Activated naive CD8-positive, alpha-beta T cell treated with anti-CD3 and anti-CD28 coated beads, Interleukin-2, amount 50 U/mL, for 16 hours (primary cell): ENCODE measurements around the gene MUSK.
"Not testable (repeated sequence)": the region's sequence is repeated elsewhere in the genome, so short reads cannot be mapped to it uniquely, and the experiment has no call there.

Experiments used
- DNase-seq: peaks from one replicate; pipeline ENCODE4 v3.0.0-alpha.2; 2020; ENCODE audit warnings: low read depth, low spot score

Gene MUSK

DNA sequence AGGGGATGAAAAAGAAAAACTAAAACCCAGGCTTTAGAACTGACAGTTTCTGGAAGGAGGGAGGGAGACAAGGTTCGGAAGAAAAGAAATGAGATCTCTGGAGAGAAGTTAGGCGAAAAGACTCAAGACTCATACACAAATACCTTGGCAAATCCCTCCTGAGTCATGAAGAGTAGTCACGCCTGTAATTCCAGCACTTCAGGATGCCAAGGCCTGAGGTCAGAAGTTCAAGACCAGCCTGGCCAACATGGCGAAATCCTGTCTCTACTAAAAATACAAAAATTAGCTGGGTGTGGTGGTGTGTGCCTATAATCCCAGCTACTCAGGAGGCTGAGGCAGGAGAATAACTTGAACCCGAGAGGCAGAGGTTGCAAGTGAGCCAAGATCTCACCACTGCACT lies 27.3 kb downstream of the MUSK start:
- not testable (repeated sequence) for DNase-seq

DNA sequence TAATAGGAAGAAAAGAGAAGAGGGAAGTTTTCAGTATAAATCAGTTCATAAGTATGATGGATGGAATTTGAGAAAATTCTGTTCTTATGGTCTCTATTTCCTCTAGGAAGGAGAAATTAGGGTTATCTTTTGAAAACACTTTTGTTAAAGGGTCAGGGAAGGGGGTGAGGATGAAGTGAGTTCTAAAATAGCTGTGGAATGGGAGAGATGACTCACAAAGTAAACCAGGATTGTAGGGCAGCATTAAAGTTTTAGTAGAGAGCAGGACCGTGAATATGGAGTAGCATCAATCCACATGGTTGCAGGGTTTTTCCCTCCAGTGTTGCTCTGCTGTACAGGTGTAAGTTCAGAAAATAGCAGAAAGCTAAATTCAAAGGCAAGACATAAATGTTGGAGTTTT lies 32.4 kb downstream of the MUSK start:
- no peak for DNase-seq

DNA sequence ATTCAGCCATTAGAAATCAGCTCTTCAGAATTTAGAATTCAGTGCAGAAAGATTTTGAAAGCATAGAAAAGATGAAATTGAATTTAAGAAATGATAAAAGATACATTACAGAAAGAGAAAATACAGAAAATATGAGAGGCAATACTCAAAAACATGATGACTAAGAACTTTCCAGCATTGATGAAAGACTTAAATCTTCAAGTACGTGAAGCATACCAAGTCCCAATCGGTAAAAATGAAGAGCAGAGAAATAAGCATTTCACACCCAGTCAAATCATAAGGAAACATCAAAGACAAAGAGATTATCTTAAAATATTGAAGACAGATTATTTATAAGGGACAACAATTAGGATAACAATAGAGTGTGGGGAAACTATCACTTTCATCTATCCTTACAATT lies 35.1 kb downstream of the MUSK start:
- no peak for DNase-seq

DNA sequence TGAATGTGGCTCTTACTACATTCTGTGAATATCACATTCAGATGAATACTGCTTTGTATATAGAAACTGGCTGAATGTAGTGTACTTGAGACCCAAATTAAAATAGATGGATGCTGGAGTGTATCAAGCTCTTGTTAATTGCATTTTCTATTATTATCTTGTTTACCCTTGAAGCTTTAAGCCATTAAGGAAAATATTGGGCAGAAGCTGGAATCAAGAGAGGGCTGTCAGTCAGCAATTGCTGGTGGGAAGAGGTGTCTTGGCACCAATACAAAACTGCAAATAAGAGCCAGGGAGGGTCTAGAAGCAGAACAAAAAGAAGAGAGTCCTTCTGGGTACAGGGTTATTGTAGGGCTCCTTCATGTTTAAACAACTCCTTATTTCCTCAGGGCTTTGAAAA lies 38.8 kb downstream of the MUSK start:
- no peak for DNase-seq

DNA sequence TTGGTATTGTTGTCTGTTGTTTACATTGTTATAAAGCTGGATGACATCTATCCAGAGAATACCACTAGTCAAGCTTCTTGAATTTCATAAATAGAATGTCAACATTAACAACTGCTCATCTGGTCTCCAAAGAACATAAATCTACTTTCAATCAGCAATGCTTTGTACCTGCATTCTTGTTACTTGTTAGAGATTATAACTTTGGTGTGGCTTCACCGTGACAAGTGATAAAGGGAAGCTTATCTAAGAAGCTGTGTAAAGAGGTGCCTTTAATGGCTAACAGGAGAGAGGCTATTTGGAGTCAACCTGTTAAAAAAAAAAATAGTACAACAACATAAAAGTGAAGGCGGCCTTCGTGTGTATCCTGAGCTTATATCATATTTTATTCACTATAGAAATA lies 41.8 kb downstream of the MUSK start:
- DNase-seq, result no peak

DNA sequence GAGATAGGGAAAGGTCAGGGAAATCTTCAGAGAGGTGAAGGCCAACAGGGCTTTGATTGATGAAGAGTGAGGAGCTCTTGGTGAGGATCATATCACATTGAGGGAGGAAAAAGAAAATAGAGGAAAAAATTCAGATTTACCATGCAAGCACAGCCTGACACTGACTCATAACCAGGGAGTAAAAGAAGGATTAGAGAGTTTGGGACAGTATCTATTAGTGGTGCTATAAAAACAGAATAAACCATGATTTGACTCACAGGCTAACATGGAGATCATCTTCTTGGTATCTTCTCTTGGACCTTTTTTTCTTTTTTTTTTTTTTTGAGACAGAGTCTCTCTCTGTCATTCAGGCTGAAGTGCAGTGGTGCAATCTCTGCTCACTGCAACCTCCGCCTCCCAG lies 44.4 kb downstream of the MUSK start:
- no peak for DNase-seq

DNA sequence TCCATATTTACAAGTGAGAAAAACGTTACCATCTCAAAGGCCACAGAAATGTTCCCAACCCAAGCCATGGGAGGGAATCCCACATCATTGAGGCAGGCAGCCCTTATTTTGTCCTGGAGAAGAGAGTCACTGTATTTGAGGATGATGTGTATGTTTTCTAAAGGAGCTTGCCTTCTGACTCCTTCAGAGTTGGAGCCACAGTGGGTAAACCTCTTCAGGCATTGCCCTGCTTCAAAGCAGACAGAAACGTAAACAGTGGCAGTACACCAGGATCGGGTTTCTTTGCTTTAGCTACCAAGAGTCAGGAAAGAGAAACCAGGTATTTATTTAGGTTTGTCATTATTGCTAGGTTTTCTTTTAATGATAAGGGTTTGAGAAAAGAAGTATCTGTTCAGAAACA lies 45.7 kb downstream of the MUSK start:
- DNase-seq, result no peak

DNA sequence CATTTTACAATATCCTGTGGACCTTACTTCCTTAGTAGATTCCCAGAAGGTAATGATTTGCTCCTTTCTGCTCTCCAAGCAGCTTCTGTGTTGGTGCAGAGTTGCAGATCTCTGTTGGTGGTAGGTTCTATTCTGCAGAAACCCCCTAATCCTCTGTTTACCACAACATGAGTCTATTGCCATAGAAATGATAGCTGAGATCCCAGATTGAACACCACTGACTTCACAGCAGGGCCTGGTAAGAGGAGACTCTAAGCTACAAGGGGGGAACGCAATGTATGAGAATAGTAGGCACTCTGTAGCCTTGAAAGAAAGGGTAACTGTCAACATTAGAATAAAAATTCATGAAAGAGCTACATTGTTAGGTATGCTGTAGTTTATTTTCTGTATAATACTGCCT lies 59.5 kb downstream of the MUSK start:
- DNase-seq, result no peak

DNA sequence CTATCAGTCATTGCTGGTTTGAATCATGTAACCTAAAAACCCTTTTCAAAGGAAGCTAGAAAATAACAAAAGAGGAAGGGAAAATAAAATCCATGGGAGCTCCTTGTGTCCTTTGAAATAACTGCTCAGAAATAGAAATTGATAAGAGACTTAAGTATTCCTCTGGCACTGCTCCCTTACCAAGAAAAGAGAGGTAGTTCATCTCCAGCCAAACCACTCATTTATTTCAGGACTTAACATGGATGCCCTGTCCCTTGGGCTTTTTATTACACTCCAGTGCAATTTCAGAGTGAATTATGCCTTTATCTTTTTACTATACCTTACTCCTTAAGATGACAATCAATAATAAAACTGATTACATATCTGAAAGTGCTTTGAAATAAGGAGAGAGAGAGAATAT lies 61.0 kb downstream of the MUSK start:
- DNase-seq, result no peak

DNA sequence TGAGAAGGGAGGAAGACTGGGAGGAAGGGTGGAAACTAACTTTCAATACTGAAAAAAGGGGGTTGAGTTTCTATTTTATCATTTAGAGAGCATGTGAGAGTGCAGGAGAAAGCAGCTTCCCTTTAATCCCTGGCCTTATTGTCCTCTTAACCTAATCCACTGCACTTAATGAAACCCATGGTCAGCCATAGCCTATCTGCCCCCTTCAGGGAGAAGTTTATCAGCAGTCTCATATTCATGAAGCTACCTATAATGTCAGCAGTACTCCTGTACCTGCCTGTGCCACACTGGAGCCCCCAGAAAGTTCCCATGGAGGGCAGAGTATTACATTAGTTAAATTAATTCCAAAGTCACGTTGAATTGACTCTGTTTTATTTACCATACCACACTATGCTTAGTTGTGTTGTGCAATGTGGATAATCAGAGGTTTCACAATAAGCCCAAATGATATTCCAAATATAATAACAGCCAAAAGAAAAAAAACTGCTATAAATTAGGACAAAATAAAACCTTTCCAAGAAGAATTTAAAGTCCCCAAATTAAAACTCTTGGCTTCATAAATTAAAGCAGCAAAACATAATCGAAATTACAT lies 62.9 kb downstream of the MUSK start:
- no peak for DNase-seq

DNA sequence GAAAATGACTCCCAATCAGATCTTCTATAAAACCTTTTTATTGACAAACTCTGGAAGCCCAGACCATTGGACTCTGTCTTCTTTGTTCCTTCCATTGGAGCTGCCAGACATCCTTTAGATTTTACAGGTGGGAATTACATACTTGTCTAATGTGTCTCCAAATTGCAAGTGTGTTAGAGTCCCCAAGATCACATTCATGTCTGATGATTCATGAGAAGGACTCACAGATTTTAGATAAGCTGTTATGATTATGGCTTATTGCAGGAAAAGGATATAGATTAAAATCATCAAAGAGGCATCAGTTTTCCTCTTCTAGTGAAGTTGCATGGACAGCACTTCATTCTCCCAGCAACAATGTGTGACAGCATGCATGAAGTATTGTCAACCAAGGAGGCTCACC lies 70.4 kb downstream of the MUSK start:
- DNase-seq, result no peak

DNA sequence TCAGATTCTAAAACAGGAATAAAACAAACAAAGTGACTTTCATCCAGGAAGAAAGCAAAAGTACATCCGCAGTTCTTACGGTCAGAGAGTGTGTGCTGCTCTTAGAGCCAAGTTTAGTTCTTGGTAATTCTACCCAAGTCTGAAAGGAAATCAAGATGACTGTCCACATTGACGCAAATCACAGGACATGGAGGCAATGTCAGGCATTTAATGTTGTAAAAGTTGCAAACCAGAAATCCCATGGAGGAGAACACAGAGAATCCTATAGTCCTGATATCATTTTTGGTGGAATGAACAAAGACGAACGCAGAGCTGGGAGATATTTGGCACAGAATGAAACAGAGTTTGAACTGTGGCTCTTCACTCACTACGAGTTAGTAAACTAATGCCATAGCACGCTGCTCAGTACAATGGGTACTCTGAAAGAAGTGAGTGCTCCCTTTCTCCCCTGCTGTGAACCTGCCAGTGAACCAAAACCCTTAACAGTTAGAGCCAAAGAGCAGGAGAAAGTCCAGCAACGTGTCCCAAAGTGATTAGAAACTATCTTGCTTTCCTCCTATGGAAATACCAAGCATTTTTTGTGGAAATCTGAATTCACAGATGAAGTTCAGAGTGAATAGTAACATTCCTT lies 74.3 kb downstream of the MUSK start:
- no peak for DNase-seq

DNA sequence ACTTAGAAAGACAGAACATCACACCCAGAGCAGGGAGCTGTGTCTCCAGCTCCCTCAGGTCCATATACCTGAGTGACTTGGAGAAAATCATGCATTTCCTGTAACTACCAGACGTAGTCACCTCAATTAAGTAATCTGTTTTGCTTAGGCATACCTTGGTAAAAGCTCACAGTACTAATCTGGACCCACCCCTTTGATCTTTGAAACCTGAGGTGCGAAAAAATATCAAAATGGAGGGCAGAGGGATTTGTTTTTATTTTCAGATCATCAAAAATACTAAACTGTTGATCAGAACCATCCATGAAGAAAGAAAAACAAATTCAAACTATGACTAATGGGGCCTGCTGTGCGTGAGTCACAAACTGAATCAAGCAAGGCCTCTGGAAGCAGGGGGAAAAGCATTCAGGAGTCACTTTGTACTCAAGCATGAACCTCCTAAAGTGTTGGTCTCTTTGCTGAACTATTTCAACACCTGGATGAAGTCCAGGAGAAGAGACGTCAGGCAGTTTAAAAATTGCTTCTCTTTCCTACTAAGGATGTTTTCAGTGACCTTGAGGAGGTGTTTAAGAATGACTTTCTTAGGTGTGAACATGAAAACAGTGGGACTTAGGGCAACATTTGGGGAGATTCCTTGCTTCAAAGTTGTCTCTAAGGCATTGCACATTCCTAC lies 76.3 kb downstream of the MUSK start:
- no peak for DNase-seq

DNA sequence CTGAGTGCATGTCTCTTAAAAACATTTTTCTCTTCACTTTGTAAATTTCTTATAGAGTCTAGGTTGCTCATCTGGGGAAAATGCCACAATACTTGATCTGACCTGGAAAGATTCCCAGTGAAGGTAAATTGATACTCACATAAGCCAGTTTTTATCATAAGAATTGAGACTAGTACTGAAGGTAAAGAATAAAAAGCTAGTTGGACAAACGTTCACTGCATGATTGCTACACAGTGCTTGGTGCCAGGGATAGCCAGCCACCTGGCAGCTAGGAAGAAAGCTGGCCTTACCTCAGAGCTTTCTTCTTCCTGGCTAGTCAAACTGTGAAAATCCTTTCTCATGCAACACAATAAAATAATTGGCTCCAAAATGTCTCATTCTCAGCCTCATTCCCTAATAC lies 77.1 kb downstream of the MUSK start:
- no peak for DNase-seq

DNA sequence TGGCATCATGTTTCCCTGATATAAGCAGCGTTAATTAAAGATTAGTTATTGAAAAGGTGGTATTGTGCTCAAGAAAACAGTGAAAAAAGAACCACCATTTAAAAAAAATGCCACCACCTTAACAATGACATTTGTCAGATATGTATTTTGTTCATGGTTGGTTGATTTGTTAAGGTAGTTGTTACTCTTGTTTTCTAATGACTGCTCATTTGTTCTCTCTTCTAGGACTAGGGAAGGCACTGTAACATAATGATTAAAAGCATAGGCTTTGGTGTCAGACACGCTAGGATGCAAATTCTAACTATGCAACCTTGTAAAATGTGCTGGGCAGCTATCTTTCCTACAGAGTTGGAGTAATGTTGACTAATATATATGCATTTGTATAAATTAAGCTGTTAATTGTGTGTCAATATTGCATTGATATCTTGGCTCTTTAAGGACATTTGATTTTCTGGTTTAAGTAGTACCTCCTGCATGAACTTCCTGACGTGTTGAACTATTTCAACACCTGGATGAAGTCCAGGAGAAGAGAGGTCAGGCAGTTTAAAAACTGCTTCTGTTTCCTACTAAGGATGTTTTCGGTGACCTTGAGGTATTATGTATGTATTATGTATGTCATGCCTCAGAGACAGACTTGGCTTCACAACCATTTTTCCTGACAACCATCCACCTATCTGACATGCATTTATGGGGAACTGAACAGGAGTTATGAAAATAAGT lies 77.8 kb downstream of the MUSK start:
- no peak for DNase-seq

DNA sequence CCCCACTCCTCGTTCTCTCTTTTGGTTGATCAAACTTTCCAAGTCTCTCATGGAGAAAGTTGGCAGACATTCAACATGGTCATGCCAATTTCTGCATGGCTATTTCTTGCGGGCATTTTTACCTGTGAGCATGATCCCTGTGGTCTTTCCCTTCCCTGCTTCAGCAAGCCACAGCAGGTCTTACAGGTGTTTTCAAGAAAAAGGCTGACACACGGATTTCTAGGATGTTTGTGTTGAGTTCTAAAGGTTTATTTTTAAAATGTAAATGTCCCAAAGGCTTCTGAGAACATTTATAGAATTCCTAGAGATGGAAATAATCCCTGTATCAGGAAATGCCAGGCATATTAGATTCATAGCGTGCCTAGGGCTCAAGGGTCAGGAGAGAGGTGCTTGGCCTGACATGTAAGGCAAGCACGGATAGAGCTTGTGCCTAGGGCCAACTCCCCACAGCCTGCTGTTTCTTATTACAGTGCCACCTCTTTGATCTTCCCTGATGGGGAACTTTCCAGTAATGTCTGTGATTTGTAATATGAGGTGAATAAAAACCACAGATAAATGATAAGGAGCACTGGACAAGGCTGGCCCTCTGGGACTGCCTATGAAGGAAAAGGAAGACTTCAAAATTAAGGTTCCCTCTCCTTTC lies 79.8 kb downstream of the MUSK start:
- DNase-seq, result no peak

DNA sequence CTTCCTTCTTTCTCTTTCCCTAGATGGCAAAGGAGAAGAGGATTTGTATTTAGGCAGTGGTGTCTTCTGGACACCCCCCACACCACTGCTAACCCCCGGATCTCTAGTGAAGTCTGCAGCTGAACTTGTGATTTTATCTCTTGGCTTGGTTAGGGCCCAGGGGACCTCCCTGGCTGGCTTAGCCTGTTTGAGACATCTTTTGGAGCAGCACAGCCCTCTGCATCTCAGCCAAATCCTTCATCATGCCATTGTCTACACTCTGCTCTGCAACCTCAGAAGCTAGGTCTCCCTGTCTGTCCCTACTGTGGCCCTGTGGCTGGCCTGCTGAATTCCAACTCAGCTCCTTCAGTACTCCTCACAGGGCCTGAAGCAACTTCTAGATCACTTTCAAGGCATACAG lies 81.7 kb downstream of the MUSK start:
- no peak for DNase-seq

DNA sequence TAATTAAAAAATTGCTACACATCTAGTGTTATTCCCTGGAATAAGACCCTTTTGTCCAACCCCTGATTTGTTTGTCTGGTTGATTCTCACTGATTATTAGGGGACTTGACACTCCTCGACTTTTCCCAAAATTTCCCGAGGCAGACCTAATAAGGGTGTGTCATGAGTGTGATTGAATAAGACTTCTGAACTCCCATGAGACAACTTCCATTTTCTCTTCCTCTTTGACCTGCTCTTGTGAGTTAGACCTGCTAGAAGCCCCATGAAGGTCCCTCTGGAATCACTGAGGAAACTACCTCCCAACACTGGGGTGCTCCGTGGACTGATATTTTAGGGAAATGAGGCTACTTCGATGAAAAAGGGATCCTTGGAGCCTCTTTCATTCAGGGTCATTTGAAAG lies 83.4 kb downstream of the MUSK start:
- no peak for DNase-seq

DNA sequence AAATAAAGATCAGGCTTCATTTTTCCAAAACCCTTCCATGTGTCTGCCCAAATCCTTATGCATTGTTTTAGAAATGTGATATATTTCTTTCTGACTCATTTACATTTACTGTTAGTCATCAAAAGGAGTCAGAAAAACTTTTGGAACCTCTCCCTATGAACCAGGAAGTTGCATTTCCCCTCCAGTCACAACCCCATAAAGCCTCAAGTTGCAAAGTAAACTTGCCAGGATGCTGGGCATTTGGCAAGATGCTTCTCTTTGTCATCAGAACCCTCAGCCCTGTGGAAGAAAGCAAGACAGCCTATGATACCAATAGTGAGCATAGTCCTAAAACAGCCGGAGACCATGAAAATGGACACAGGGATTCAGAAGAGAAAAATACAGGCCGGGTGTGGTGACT lies 84.2 kb downstream of the MUSK start:
- DNase-seq, result no peak

DNA sequence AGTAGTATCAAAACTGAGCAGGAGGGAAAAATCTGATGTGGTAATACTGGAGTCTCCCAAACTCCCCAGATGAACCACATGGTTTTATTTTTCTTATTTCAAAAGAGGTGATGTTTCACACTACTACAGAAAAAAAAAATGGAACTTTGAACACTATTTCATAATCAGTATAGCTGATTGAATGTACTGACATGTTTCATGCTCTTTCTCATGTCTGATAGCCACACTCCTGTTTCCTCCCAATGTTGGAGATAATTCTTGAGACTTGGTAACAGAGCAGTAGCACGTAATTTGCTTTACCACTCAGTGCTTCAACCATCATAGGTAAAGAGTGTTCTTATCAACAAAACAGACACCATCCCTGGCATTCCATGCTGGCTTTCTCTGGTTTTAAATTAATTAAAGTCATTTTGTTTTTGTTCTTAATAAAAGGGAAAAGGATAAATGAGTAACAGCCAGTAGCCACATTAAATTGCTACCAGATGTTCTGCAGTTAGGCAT lies 85.2 kb downstream of the MUSK start:
- DNase-seq, result no peak

DNA sequence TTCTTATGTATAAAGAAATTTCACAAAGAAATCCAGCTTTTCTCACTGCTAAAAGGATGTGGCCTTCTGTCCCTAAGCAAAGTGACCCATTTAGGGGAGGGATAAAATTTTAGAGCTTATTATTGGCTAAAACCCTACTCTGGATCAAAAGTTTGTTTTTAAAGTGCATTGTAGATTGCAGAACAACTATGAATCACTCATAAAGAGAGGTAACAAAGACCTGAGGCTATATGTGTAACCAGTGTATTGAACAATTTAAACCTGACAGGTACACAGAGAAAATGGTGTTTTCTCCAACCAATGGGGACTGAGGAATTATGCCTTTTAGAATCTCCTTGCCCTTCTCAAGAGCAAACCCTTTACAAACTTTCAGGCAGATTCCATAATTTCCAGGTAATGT lies 86.6 kb downstream of the MUSK start:
- no peak for DNase-seq

DNA sequence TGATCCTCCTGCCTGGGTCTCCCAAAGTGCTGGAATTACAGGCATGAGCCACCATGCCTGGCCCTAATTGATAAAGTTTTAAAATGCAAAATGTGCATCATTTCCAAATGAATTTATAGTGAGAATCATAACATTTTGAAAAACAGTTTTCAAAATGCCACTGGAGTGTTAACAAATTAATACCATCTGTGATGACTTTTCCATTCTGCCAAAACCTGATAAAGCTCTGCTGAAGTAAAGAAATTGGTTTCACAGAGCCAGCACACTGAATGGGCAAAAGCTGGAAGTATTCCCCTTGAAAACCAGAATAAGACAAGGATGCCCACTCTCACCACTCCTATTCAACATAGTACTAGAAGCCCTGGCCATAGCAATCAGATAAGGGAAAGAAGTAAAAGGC lies 89.6 kb downstream of the MUSK start:
- DNase-seq, result no peak
